22Rv1 (cell line): ENCODE results near the gene HIRA.

Source experiments
- ZFX ChIP-seq: fragments of 450-650 bp; IDR thresholded peaks from 2 replicates; pipeline ENCODE4 v1.6.1; 2017; ENCODE audit warnings: antibody characterized with exemption, borderline replicate concordance
- TF ChIP-seq, protein P1 (sequence below): fragments of 450-650 bp; IDR thresholded peaks from 2 replicates; pipeline ENCODE4 v1.5.1; 2017; ENCODE audit warnings: mild to moderate bottlenecking

DNA sequence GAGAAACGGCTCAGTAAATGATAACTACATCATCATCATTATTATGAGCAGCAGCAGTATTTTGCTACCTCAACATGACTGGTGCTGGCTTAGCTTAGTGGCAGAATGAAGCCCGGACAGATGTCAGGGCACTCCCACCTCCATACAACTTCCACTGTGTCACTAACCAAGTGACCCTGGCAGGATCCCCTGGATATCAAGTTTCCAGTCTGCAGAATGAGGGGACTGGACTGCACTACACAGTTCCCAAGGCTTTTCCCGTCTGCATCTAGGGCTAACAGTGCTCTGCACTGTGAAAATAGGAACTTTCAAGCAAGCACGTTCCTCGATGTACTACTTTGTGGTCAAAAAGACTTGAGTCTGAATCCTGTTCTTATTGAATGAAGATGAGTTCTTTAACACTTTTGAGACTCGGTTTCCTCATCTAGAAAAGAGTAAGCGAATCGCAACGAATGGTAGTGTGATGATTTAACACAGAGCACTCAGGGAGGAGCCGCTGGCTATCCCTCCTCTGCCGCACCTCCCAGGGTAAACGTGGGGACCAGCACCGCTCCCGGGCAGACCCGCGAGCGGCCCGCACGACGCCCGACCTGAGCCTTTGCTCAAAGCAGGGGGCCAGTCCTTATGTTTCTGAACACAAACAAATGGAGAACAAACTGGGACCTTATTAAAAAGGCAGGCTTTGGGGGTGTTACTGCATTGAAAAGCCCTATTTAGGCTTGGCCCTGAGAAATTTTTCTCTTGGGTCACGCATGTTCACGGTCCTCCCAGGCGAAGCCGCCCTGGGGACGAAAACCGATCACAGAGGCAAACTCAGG, 140.9 kb downstream of the HIRA start:
- TF ChIP-seq, protein P1, sequence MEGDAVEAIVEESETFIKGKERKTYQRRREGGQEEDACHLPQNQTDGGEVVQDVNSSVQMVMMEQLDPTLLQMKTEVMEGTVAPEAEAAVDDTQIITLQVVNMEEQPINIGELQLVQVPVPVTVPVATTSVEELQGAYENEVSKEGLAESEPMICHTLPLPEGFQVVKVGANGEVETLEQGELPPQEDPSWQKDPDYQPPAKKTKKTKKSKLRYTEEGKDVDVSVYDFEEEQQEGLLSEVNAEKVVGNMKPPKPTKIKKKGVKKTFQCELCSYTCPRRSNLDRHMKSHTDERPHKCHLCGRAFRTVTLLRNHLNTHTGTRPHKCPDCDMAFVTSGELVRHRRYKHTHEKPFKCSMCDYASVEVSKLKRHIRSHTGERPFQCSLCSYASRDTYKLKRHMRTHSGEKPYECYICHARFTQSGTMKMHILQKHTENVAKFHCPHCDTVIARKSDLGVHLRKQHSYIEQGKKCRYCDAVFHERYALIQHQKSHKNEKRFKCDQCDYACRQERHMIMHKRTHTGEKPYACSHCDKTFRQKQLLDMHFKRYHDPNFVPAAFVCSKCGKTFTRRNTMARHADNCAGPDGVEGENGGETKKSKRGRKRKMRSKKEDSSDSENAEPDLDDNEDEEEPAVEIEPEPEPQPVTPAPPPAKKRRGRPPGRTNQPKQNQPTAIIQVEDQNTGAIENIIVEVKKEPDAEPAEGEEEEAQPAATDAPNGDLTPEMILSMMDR: no peak
- no peak for TF ChIP-seq ZFX
